ENCODE results near the gene MAPKAP1.

GRCh38 chr9:125437771-125438221, 269.2 kb downstream of the MAPKAP1 start:
- TF ChIP-seq CTCF (IDR thresholded peaks at IDR 0.05) (no peak), ZFX (IDR thresholded peaks at IDR 0.05; ENCODE audit: borderline replicate concordance) (no peak)

Measured in 22Rv1 (cell line).